Esophagus squamous epithelium (tissue), 4 donors: ENCODE results near the gene CXCL11.

Source experiments
- CTCF ChIP-seq, 6 experiments: fragments of 450-650 bp in 4 of 6; fragments of 200-600 bp in 2 of 6; sonication (generic) in 2 of 6; IDR thresholded peaks; one replicate each; pipeline ENCODE4 v1.5.1; 2016 to 2019; ENCODE audit warnings: antibody characterized with exemption in 6 of 6, mild to moderate bottlenecking in 4 of 6, moderate library complexity in 4 of 6
- POLR2A ChIP-seq, 4 donors: fragments of 450-650 bp; IDR thresholded peaks; one replicate each; pipeline ENCODE4 v1.6.1; 2017; ENCODE audit warnings: antibody characterized with exemption in 4 of 4, mild to moderate bottlenecking in 4 of 4, moderate library complexity in 3 of 4

- no peak for TF ChIP-seq CTCF (IDR thresholded peaks at IDR 0.05)
- no peak for TF ChIP-seq POLR2A (IDR thresholded peaks at IDR 0.05)
These were observed 45.9 kb downstream of the CXCL11 start for GRCh38 chr4:75989846-75990528.
